SK-N-MC (cell line): ENCODE data around the gene DTWD1.

Experiments
- EZH2 ChIP-seq: fragments of 200-600 bp; sonication (generic); IDR thresholded peaks from one replicate; pipeline ENCODE4 v1.6.1; 2017; ENCODE audit warnings: antibody characterized with exemption
- POLR2AphosphoS5 ChIP-seq: IDR thresholded peaks from 2 replicates; pipeline ENCODE4 v1.6.1; 2012; ENCODE audit warnings: mild to moderate bottlenecking, low read depth, low read length, borderline replicate concordance

DNA sequence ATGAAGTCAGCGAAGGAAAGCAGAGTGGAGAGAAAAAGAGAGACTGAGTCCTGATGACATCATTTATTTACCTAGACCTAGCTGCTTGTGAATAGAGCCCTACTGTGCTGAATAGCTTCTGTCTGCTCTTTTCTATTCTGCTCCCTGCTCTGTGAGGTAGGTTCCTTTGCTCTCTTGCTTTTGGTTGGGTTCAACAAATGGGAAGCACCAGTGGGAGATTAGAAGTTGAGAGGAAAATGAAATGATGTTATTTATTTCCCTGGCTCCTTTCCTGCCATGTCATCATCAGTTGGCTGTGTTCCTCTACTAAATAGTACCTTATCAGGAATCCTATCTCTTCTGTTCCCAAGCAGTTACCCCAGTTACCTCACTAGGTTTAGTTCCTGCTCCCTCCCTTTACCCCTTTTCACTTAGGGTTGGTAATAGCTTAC lies 23.5 kb downstream of the DTWD1 start:
- TF ChIP-seq EZH2, result no peak
- no peak for TF ChIP-seq POLR2AphosphoS5
